ENCODE results near the gene RNF180.

Gene RNF180

DNA sequence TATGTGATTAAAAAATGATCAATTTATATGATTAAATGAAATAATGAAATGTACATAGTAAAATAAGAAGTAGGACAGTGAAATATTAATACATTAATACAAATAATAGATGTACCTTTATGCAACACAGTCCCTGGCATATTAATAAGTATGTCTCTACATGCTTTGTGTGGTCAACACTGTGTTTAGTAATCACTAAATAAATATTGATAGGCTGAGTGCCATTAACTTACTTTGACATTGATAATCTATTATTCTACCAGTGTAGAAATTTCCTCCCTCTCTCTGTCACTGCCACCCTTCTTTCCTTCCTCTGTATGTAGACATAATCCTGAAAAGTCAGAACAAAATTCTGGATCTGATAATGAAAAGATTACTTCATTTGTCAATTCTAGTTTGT, 43.7 kb downstream of the RNF180 start:
- intact Hi-C loops (cut with DNase I; ENCODE audit: low total_unique reads), result loop anchor here (5.0 kb wide), 1 partner anchor 62 kb away; no protein-coding TSS in a partner anchor
- Histone ChIP-seq H3K27ac (no peak overlapping the region), H3K27me3 (no peaks in the 10 kb centered on the region), H3K9me3 (no peaks in the 10 kb centered on the region), H3K4me3 (no peak overlapping the region), H3K36me3 (peaks cover 0 to 11% (median 7%) of the 10 kb centered on the region in 3 donors), H3K4me1 (peaks cover 0 to 52% (median 9%) of the 10 kb centered on the region in 4 donors)
- DNase-seq, result no peak
- TF ChIP-seq, protein P1, sequence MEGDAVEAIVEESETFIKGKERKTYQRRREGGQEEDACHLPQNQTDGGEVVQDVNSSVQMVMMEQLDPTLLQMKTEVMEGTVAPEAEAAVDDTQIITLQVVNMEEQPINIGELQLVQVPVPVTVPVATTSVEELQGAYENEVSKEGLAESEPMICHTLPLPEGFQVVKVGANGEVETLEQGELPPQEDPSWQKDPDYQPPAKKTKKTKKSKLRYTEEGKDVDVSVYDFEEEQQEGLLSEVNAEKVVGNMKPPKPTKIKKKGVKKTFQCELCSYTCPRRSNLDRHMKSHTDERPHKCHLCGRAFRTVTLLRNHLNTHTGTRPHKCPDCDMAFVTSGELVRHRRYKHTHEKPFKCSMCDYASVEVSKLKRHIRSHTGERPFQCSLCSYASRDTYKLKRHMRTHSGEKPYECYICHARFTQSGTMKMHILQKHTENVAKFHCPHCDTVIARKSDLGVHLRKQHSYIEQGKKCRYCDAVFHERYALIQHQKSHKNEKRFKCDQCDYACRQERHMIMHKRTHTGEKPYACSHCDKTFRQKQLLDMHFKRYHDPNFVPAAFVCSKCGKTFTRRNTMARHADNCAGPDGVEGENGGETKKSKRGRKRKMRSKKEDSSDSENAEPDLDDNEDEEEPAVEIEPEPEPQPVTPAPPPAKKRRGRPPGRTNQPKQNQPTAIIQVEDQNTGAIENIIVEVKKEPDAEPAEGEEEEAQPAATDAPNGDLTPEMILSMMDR (IDR thresholded peaks at IDR 0.05), result no peak

DNA sequence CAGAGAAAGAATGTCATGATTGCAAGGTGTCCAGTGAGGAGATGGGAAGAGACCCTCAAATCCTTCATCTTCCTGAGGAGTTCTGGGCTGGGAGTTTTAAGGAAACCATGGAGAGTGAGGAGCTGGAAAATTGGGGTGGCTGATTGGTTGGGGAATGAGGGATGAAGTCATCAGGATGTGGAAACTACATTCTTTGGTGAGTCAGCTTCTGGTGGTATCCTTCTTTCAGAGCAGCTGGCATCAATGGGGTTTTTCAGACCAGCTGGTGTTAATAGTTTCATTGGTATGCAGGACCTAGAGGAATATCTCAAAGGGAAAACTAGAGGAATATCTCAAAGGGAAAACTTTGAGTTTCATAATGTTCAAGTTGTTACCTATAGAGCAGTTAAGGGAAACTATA, 45.2 kb downstream of the RNF180 start:
- H3K4me3 ChIP-seq, result no peak overlapping the region
- DNase-seq, result no peak
- peaks cover 0 to 45% (median 9%) of the 10 kb centered on the region in 4 donors for H3K4me1 ChIP-seq
- TF ChIP-seq, protein P1 (IDR thresholded peaks at IDR 0.05), result no peak
- peak overlapping the region in 1 of 2 donors; percentile 37 for H3K27ac ChIP-seq
- no peaks in the 10 kb centered on the region for H3K27me3 ChIP-seq
- peaks cover 0 to 13% (median 9%) of the 10 kb centered on the region in 3 donors for H3K36me3 ChIP-seq
- H3K9me3 ChIP-seq, result no peaks in the 10 kb centered on the region
- intact Hi-C loops (cut with DNase I; ENCODE audit: low total_unique reads), result no loop called here

DNA sequence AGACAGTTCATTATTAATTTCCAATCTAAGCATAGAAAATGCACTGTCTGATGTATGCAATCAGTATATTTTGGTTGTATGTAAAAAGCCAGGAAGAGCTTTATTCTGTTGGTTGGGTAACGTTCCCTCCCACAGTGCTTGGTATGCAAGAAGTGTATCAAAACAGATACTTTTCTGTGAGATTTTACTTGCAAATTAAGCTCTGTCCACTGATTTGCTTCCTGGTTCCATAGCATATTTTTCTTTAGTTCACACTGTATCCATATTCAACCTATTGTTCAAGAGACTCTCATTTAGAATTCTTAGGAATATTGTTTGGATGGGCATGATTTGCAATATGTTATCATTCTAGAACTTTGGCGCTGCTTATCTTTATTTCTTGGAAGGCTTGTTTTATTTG, 47.4 kb downstream of the RNF180 start:
- Histone ChIP-seq H3K9me3 (no peaks in the 10 kb centered on the region), H3K27me3 (no peaks in the 10 kb centered on the region), H3K27ac (peak overlapping the region in 1 of 2 donors; percentile 24), H3K4me3 (no peak overlapping the region), H3K36me3 (peaks cover 0 to 13% (median 9%) of the 10 kb centered on the region in 3 donors), H3K4me1 (peaks cover 0 to 31% (median 9%) of the 10 kb centered on the region in 4 donors)
- TF ChIP-seq, protein P1 (IDR thresholded peaks at IDR 0.05), result no peak
- intact Hi-C loops (cut with DNase I; ENCODE audit: low total_unique reads), result no loop called here
- no peak for DNase-seq

DNA sequence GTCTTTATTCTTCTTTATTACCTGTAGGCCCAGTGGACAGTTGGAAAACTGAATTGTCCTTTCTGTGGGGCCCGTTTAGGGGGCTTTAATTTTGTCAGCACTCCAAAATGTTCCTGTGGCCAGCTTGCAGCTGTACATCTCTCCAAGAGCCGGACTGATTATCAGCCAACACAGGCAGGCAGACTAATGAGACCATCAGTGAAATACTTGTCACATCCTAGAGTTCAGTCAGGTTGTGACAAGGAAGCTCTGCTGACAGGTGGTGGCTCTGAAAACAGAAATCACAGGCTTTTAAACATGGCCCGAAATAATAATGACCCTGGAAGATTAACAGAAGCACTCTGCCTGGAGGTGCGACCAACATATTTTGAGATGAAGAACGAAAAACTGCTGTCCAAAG, 47.9 kb downstream of the RNF180 start:
- intact Hi-C loops (cut with DNase I; ENCODE audit: low total_unique reads), result no loop called here
- TF ChIP-seq, protein P1 (IDR thresholded peaks at IDR 0.05), result no peak

DNA sequence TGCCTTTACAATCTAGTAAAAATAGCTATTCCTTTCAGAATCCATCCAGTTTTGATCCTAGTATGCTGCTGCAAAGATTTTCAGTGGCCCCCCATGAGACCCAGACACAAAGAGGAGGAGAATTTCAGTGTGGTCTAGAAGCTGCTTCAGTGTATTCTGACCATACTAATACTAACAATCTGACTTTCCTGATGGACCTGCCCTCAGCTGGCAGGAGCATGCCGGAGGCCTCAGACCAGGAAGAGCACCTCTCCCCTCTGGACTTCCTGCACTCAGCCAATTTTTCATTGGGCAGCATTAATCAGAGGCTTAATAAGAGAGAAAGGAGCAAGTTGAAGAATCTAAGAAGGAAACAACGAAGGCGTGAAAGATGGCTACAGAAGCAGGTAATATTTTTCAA, 48.5 kb downstream of the RNF180 start:
- intact Hi-C loops (cut with DNase I; ENCODE audit: low total_unique reads), result no loop called here
- peaks cover 0 to 31% (median 9%) of the 10 kb centered on the region in 4 donors for H3K4me1 ChIP-seq
- H3K27ac ChIP-seq, result peak overlapping the region in 1 of 2 donors; percentile 24
- H3K36me3 ChIP-seq, result peaks cover 0 to 13% (median 9%) of the 10 kb centered on the region in 3 donors
- H3K27me3 ChIP-seq, result no peaks in the 10 kb centered on the region
- TF ChIP-seq, protein P1 (IDR thresholded peaks at IDR 0.05), result no peak
- no peaks in the 10 kb centered on the region for H3K9me3 ChIP-seq
- H3K4me3 ChIP-seq, result no peak overlapping the region
- DNase-seq, result no peak

More for the DNA sequence above, 47.9 kb downstream of the RNF180 start:
- peaks cover 0 to 31% (median 9%) of the 10 kb centered on the region in 4 donors for H3K4me1 ChIP-seq
- peak overlapping the region in 1 of 2 donors; percentile 24 for H3K27ac ChIP-seq
- DNase-seq, result no peak
- H3K36me3 ChIP-seq, result peaks cover 0 to 13% (median 9%) of the 10 kb centered on the region in 3 donors
- no peaks in the 10 kb centered on the region for H3K9me3 ChIP-seq
- H3K4me3 ChIP-seq, result no peak overlapping the region
- H3K27me3 ChIP-seq, result no peaks in the 10 kb centered on the region

Measured in tibial artery (tissue), 4 donors.